Loucy (cell line): ENCODE data around the gene KCNH1.

Experiments used
- EZH2phosphoT487 ChIP-seq: fragments of 200-600 bp; IDR thresholded peaks from 2 replicates; pipeline ENCODE4 v1.6.1; 2018; ENCODE audit warnings: antibody characterized with exemption, mild to moderate bottlenecking, moderate library complexity, borderline replicate concordance
- TF ChIP-seq, protein P1 (sequence below): fragments of 200-600 bp; sonication (generic); conservative IDR thresholded peaks from 2 replicates; pipeline ENCODE4 v1.5.1; 2014; ENCODE audit warnings: mild to moderate bottlenecking, antibody characterized with exemption, low read length

DNA sequence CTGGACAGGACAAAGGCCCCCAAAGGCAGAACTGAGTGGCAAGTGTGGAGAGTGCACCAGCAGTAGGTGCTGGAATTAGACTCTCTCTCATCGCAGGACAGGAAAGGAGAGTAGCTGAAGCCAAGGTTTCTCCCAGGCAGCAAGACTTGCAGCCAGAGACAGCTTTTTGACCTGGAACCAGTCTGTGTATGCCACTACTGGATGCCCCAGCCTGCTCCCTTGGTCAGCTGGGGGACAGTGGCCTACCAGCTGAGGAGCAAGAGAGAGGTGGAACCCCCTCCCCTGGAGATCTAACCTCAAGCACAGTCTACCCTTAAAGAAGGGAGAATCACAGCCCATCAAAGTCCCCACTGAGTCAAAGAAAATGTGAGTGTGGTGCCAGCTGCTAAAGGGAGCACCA is 375.7 kb downstream of the KCNH1 start:
- TF ChIP-seq, protein P1, sequence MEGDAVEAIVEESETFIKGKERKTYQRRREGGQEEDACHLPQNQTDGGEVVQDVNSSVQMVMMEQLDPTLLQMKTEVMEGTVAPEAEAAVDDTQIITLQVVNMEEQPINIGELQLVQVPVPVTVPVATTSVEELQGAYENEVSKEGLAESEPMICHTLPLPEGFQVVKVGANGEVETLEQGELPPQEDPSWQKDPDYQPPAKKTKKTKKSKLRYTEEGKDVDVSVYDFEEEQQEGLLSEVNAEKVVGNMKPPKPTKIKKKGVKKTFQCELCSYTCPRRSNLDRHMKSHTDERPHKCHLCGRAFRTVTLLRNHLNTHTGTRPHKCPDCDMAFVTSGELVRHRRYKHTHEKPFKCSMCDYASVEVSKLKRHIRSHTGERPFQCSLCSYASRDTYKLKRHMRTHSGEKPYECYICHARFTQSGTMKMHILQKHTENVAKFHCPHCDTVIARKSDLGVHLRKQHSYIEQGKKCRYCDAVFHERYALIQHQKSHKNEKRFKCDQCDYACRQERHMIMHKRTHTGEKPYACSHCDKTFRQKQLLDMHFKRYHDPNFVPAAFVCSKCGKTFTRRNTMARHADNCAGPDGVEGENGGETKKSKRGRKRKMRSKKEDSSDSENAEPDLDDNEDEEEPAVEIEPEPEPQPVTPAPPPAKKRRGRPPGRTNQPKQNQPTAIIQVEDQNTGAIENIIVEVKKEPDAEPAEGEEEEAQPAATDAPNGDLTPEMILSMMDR = no peak
- no peak for TF ChIP-seq EZH2phosphoT487
